WTC11 (cell line): ENCODE data around the gene CAMK1G. TPM values are rescaled to one million over a fixed set of nuclear protein-coding genes. Genes with fewer than 3 reads are reported as not detected.

Source experiments
- ATAC-seq: fragments of 200-7000 bp; cut with Tn5 transposase; 2 replicates; pipeline ENCODE4 v1.10.0; 2021; ENCODE audit warnings: mild to moderate bottlenecking, moderate library complexity
- CTCF ChIA-PET: fragments of 300-600 bp; sonication (Branson Sonifier 250); formaldehyde crosslinking; loops from one replicate; lab custom pipeline; 2021; ENCODE audit warnings: antibody characterized with exemption; lab: Charles Lee
- POLR2A ChIA-PET: fragments of 350-600 bp; sonication (Branson Sonifier 250); formaldehyde crosslinking; loops from one replicate; lab custom pipeline; 2021; ENCODE audit warnings: antibody characterized with exemption; lab: Charles Lee
- DNase-seq: peaks from one replicate; pipeline ENCODE4 v3.0.0; 2021; ENCODE audit warnings: low spot score
- H3K27ac Mint-ChIP-seq: 2 replicates; pipeline ENCODE4 v1.8.0; 2021; ENCODE audit warnings: mixed read lengths
- H3K27me3 Mint-ChIP-seq: 2 replicates; pipeline ENCODE4 v1.8.0; 2021; ENCODE audit warnings: low read depth, mild to moderate bottlenecking, moderate library complexity, mixed read lengths
- H3K36me3 Mint-ChIP-seq: 2 replicates; pipeline ENCODE4 v1.8.0; 2021; ENCODE audit warnings: mixed read lengths
- H3K4me1 Mint-ChIP-seq: 2 replicates; pipeline ENCODE4 v1.8.0; 2022; ENCODE audit warnings: mixed read lengths
- H3K4me3 Mint-ChIP-seq: 2 replicates; pipeline ENCODE4 v1.8.0; 2021; ENCODE audit warnings: mild to moderate bottlenecking, moderate library complexity, mixed read lengths
- H3K9me3 Mint-ChIP-seq: 2 replicates; pipeline ENCODE4 v1.8.0; 2021; ENCODE audit warnings: mixed read lengths
- CREM ChIP-seq: sonication (generic); formaldehyde crosslinking; IDR thresholded peaks from 2 replicates; pipeline ENCODE4 v1.8.1; 2022; ENCODE audit warnings: mild to moderate bottlenecking, missing genetic modification reagents, moderate library complexity
- GRHL2 ChIP-seq: fragments of 250-450 bp; sonication (Bioruptor Pico); IDR thresholded peaks from 2 replicates; pipeline ENCODE4 v1.8.0; 2022; ENCODE audit warnings: mild to moderate bottlenecking, moderate library complexity; ENCODE audit not compliant: insufficient replicate concordance, severe bottlenecking
- NFYB ChIP-seq: sonication (generic); formaldehyde crosslinking; conservative IDR thresholded peaks from 2 replicates; pipeline ENCODE4 v1.8.0; 2022; ENCODE audit warnings: low read depth, missing genetic modification reagents
- total RNA-seq: library from RNA; stranded (reverse); gene quantifications from 3 replicates; pipeline ENCODE4 v1.2.3, GENCODE V29; 2021
- TF ChIP-seq, protein P1 (sequence below): fragments of 250-450 bp; sonication (Bioruptor Pico); IDR thresholded peaks from 2 replicates; pipeline ENCODE4 v1.9.0; 2021; ENCODE audit warnings: mild to moderate bottlenecking
- TF ChIP-seq, protein P2 (sequence below): fragments of 250-450 bp; sonication (Bioruptor Pico); conservative IDR thresholded peaks from 2 replicates; pipeline ENCODE4 v1.9.0; 2021; ENCODE audit warnings: mild to moderate bottlenecking
- TF ChIP-seq, protein P3 (sequence below): sonication (generic); formaldehyde crosslinking; IDR thresholded peaks from 2 replicates; pipeline ENCODE4 v1.8.1; 2023; ENCODE audit warnings: mild to moderate bottlenecking, missing genetic modification reagents
- TF ChIP-seq, protein P4 (sequence below): sonication (generic); formaldehyde crosslinking; IDR thresholded peaks from 2 replicates; pipeline ENCODE4 v1.8.1; 2023; ENCODE audit warnings: mild to moderate bottlenecking, missing genetic modification reagents, borderline replicate concordance
- TF ChIP-seq, protein P5 (sequence below): sonication (generic); formaldehyde crosslinking; IDR thresholded peaks from 2 replicates; pipeline ENCODE4 v1.8.1; 2023; ENCODE audit warnings: mild to moderate bottlenecking, missing genetic modification reagents, moderate library complexity
- TF ChIP-seq, protein P6 (sequence below): sonication (generic); formaldehyde crosslinking; IDR thresholded peaks from 2 replicates; pipeline ENCODE4 v1.8.1; 2022; ENCODE audit warnings: mild to moderate bottlenecking, moderate library complexity, missing genetic modification reagents
- TF ChIP-seq, protein P7 (sequence below): sonication (generic); formaldehyde crosslinking; IDR thresholded peaks from 2 replicates; pipeline ENCODE4 v1.8.0; 2023; ENCODE audit warnings: missing genetic modification reagents

CAMK1G gene
- total RNA-seq, 1 experiment from 2014 or later = 0.28 TPM

DNA sequence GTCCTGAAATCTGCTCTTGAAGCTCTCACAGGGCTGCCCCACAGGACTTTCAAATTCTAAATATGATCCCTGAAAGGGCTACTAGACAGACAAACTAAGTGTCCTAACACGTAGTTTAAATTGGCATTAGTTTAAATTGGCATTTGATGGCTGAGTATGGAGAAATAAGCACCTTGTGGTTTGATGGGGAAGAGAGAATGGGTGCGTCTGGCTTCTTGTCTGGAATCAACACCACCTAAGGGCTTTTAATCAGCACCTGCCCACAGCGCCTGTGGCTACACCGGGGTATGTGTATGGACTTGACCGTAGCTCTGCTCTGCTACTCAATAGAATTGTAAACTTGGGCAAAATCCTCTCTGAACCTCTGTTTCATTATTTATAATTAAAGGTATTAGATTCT, 74.4 kb downstream of the CAMK1G start:
- ChIA-PET POLR2A (no interaction called here), CTCF (interaction anchor here (0.7 to 1.0 kb wide), 3 partner anchors 18 to 88 kb away, joined by 3 read pairs; no protein-coding TSS in a partner anchor)
- no peak for ATAC-seq
- Mint-ChIP-seq H3K27ac (no peak overlapping the region), H3K27me3 (no peaks in the 10 kb centered on the region), H3K4me3 (no peak overlapping the region), H3K4me1 (peaks cover 16% of the 10 kb centered on the region)
- TF ChIP-seq, protein P1, sequence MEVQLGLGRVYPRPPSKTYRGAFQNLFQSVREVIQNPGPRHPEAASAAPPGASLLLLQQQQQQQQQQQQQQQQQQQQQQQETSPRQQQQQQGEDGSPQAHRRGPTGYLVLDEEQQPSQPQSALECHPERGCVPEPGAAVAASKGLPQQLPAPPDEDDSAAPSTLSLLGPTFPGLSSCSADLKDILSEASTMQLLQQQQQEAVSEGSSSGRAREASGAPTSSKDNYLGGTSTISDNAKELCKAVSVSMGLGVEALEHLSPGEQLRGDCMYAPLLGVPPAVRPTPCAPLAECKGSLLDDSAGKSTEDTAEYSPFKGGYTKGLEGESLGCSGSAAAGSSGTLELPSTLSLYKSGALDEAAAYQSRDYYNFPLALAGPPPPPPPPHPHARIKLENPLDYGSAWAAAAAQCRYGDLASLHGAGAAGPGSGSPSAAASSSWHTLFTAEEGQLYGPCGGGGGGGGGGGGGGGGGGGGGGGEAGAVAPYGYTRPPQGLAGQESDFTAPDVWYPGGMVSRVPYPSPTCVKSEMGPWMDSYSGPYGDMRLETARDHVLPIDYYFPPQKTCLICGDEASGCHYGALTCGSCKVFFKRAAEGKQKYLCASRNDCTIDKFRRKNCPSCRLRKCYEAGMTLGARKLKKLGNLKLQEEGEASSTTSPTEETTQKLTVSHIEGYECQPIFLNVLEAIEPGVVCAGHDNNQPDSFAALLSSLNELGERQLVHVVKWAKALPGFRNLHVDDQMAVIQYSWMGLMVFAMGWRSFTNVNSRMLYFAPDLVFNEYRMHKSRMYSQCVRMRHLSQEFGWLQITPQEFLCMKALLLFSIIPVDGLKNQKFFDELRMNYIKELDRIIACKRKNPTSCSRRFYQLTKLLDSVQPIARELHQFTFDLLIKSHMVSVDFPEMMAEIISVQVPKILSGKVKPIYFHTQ (CRISPR knock-in tag) = no peak
- no peak for TF ChIP-seq GRHL2
- TF ChIP-seq, all 79 proteins: peak for 0
- Mint-ChIP-seq H3K36me3 (no peaks in the 10 kb centered on the region), H3K9me3 (no peaks in the 10 kb centered on the region)
- no peak for DNase-seq

DNA sequence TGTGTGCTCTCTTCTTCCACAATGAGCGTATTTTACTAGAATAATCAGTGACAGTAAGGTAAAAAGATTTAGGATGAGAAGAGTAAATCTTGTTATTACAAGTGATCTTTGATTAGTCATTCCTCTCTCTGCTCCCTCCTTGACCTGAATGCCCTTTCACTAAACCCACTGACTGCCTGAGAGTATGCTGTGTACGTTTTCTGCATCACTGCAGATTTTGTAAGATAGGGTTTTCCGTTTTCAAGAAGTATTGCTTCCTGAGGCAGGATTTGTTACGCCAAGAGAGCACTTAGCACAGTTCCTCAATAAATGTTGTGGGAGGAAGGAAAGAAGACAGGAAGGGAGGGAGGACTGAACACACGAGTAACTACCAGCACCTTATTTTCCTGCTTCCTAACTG, 76.4 kb downstream of the CAMK1G start:
- H3K4me1 Mint-ChIP-seq = peaks cover 6% of the 10 kb centered on the region; the same call in 1 of the 2 replicates
- no peaks in the 10 kb centered on the region for H3K27me3 Mint-ChIP-seq
- DNase-seq (no peak), ATAC-seq (no peak)
- no peak overlapping the region for H3K4me3 Mint-ChIP-seq
- H3K36me3 Mint-ChIP-seq = no peaks in the 10 kb centered on the region
- ChIA-PET POLR2A (no interaction called here), CTCF (no interaction called here)
- TF ChIP-seq, protein P2, sequence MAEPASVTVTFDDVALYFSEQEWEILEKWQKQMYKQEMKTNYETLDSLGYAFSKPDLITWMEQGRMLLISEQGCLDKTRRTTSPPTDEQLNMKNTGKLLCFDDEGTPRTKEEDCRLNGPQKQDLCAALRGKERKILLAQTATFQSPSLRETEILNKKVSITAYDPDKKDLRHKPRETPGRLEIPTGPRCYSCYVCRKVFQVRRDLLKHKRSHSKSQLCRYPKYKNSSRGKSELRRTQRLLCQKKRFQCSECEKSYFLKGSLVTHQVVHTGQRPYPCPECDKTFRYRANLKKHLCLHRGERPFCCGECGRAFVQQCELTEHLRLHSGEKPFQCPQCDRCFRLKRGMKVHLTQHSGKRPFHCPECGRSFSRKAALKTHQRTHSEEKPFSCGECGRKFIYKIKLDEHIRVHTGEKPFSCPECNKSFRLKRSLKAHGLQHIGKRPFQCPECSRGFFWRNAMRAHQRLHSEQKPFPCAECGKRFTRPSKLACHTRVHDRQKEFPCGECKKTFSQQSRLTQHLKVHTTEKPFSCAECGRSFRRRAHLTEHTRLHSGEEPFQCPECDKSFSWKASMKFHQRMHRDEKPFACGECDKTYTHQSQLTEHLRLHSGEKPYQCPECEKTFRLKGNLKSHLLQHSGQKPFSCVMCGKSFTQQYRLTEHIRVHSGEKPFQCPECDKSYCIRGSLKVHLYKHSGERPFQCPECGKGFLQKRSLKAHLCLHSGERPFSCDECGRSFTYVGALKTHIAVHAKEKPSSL (CRISPR knock-in tag) = no peak
- TF ChIP-seq NFYB (CRISPR knock-in tag) = no peak
- TF ChIP-seq, protein P3, sequence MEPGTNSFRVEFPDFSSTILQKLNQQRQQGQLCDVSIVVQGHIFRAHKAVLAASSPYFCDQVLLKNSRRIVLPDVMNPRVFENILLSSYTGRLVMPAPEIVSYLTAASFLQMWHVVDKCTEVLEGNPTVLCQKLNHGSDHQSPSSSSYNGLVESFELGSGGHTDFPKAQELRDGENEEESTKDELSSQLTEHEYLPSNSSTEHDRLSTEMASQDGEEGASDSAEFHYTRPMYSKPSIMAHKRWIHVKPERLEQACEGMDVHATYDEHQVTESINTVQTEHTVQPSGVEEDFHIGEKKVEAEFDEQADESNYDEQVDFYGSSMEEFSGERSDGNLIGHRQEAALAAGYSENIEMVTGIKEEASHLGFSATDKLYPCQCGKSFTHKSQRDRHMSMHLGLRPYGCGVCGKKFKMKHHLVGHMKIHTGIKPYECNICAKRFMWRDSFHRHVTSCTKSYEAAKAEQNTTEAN (CRISPR knock-in tag) = no peak
- TF ChIP-seq, protein P4, sequence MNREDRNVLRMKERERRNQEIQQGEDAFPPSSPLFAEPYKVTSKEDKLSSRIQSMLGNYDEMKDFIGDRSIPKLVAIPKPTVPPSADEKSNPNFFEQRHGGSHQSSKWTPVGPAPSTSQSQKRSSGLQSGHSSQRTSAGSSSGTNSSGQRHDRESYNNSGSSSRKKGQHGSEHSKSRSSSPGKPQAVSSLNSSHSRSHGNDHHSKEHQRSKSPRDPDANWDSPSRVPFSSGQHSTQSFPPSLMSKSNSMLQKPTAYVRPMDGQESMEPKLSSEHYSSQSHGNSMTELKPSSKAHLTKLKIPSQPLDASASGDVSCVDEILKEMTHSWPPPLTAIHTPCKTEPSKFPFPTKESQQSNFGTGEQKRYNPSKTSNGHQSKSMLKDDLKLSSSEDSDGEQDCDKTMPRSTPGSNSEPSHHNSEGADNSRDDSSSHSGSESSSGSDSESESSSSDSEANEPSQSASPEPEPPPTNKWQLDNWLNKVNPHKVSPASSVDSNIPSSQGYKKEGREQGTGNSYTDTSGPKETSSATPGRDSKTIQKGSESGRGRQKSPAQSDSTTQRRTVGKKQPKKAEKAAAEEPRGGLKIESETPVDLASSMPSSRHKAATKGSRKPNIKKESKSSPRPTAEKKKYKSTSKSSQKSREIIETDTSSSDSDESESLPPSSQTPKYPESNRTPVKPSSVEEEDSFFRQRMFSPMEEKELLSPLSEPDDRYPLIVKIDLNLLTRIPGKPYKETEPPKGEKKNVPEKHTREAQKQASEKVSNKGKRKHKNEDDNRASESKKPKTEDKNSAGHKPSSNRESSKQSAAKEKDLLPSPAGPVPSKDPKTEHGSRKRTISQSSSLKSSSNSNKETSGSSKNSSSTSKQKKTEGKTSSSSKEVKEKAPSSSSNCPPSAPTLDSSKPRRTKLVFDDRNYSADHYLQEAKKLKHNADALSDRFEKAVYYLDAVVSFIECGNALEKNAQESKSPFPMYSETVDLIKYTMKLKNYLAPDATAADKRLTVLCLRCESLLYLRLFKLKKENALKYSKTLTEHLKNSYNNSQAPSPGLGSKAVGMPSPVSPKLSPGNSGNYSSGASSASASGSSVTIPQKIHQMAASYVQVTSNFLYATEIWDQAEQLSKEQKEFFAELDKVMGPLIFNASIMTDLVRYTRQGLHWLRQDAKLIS (CRISPR knock-in tag) = no peak
- TF ChIP-seq, protein P5, sequence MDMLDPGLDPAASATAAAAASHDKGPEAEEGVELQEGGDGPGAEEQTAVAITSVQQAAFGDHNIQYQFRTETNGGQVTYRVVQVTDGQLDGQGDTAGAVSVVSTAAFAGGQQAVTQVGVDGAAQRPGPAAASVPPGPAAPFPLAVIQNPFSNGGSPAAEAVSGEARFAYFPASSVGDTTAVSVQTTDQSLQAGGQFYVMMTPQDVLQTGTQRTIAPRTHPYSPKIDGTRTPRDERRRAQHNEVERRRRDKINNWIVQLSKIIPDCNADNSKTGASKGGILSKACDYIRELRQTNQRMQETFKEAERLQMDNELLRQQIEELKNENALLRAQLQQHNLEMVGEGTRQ = no peak
- no peak for TF ChIP-seq CREM (CRISPR knock-in tag)
- no peak overlapping the region for H3K27ac Mint-ChIP-seq
- H3K9me3 Mint-ChIP-seq = no peaks in the 10 kb centered on the region

DNA sequence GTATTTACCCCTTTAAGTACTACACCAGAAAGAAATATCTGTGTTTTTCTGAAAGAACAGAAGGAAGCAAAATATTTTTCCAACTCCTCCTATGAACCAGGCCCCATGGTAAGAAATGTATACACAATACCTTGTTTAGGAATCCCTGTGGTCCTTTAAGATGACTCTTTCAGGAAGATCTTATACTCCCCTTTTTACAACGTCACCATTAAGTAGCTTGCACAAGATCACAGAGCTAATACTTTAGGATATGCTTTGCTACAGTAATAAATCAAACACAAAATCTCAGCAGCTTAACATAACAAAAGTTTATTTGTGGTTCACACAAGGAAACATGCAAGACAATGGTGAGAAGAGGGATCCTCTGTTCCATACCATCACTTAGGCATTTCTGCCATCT, 77.6 kb downstream of the CAMK1G start:
- H3K27ac Mint-ChIP-seq = no peak overlapping the region
- no peak overlapping the region for H3K4me3 Mint-ChIP-seq
- POLR2A ChIA-PET = no interaction called here
- H3K27me3 Mint-ChIP-seq = no peaks in the 10 kb centered on the region
- CTCF ChIA-PET = no interaction called here
- no peaks in the 10 kb centered on the region for H3K9me3 Mint-ChIP-seq
- H3K36me3 Mint-ChIP-seq = no peaks in the 10 kb centered on the region
- peaks cover 6% of the 10 kb centered on the region; the same call in 1 of the 2 replicates for H3K4me1 Mint-ChIP-seq
- DNase-seq (no peak), ATAC-seq (no peak)
- TF ChIP-seq, protein P6, sequence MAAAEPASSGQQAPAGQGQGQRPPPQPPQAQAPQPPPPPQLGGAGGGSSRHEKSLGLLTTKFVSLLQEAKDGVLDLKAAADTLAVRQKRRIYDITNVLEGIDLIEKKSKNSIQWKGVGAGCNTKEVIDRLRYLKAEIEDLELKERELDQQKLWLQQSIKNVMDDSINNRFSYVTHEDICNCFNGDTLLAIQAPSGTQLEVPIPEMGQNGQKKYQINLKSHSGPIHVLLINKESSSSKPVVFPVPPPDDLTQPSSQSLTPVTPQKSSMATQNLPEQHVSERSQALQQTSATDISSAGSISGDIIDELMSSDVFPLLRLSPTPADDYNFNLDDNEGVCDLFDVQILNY = no peak
- TF ChIP-seq, protein P3 (CRISPR knock-in tag) = no peak
- TF ChIP-seq, protein P7, sequence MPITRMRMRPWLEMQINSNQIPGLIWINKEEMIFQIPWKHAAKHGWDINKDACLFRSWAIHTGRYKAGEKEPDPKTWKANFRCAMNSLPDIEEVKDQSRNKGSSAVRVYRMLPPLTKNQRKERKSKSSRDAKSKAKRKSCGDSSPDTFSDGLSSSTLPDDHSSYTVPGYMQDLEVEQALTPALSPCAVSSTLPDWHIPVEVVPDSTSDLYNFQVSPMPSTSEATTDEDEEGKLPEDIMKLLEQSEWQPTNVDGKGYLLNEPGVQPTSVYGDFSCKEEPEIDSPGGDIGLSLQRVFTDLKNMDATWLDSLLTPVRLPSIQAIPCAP (CRISPR knock-in tag) = no peak
